A549 (cell line): Measurements from ENCODE around the gene AKAP8.

Experiments
- EP300 ChIP-seq, 2 experiments: fragments of >200 bp; sonication (Bioruptor Twin); formaldehyde crosslinking; IDR thresholded peaks; 2 replicates in 1 of 2; 3 replicates in 1 of 2; pipeline ENCODE4 v1.6.1; 2016 to 2017
- ESRRA ChIP-seq: fragments of 150-350 bp; IDR thresholded peaks from 2 replicates; pipeline ENCODE4 v1.6.1; 2014; ENCODE audit warnings: mild to moderate bottlenecking, low read length, borderline replicate concordance
- FOXS1 ChIP-seq: fragments of 250-450 bp; sonication (Bioruptor Pico); IDR thresholded peaks from 2 replicates; pipeline ENCODE4 v1.5.0; 2020; ENCODE audit warnings: mild to moderate bottlenecking, moderate library complexity
- HDAC2 ChIP-seq: fragments of 200-600 bp; sonication (generic); IDR thresholded peaks from 2 replicates; pipeline ENCODE4 v1.6.1; 2016
- JUN ChIP-seq, 2 experiments: fragments of >200 bp; sonication (Bioruptor Twin); formaldehyde crosslinking; IDR thresholded peaks; 2 replicates in 1 of 2; 3 replicates in 1 of 2; pipeline ENCODE4 v1.6.1; 2016 to 2017
- PHF8 ChIP-seq: fragments of 200-600 bp; sonication (generic); IDR thresholded peaks from 2 replicates; pipeline ENCODE4 v1.6.1; 2016; ENCODE audit warnings: low read depth, mild to moderate bottlenecking, antibody characterized with exemption, moderate library complexity, borderline replicate concordance
- POLR2A ChIP-seq: IDR thresholded peaks from 2 replicates; pipeline ENCODE4 v1.6.1; 2012; ENCODE audit warnings: mild to moderate bottlenecking, low read length
- RAD21 ChIP-seq, 2 experiments: fragments of >200 bp in 1 of 2; sonication (Bioruptor Twin) in 1 of 2; formaldehyde crosslinking in 1 of 2; IDR thresholded peaks in 1 of 2; conservative IDR thresholded peaks in 1 of 2; 2 replicates in 1 of 2; 3 replicates in 1 of 2; pipeline ENCODE4 v1.6.1; 2012 to 2018; ENCODE audit warnings: inconsistent platforms in 1 of 2
- TF ChIP-seq, protein P1 (sequence below): fragments of >200 bp; sonication (Bioruptor Twin); formaldehyde crosslinking; IDR thresholded peaks from 3 replicates; pipeline ENCODE4 v1.5.1; 2016
- TF ChIP-seq, protein P2 (sequence below): fragments of 150-350 bp; IDR thresholded peaks from 2 replicates; pipeline ENCODE4 v1.6.1; 2014; ENCODE audit warnings: low read depth, mild to moderate bottlenecking, low read length
- TF ChIP-seq, protein P3 (sequence below): fragments of 200-600 bp; sonication (generic); IDR thresholded peaks from 2 replicates; pipeline ENCODE4 v1.6.1; 2016; ENCODE audit warnings: antibody characterized with exemption, mild to moderate bottlenecking, moderate library complexity
- TF ChIP-seq, protein P4 (sequence below): IDR thresholded peaks from 2 replicates; pipeline ENCODE4 v1.6.1; 2012
- TF ChIP-seq, protein P5 (sequence below): IDR thresholded peaks from 2 replicates; pipeline ENCODE4 v1.6.1; 2012
- TF ChIP-seq, protein P6 (sequence below): fragments of 250-450 bp; sonication (Bioruptor Pico); IDR thresholded peaks from 2 replicates; pipeline ENCODE4 v1.5.0; 2020; ENCODE audit warnings: low read depth, mild to moderate bottlenecking, moderate library complexity

DNA sequence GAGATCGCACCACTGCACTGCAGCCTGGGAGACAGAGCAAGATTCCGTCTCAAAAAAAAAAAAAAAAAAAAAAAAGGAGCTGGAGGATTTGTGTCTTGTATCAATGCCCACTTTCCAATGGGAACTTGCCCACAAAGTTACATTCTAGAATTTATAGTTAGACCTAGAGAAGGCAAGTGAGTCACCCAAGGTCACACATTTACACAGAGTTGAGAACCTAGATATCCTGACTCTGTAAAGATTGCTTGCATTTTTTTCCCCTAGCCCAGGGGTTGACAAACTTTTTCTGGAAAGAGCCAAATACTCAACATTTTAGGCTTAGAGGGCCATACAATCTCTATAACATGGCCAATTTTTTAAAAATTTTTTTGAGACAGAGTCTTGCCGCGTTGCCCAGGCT, 39.5 kb downstream of the AKAP8 start:
- TF ChIP-seq PHF8 (no peak), EP300 (IDR thresholded peaks at IDR 0.05) (no peak), POLR2A (no peak), JUN (IDR thresholded peaks at IDR 0.05) (no peak), HDAC2 (no peak), RAD21 (conservative IDR thresholded peaks at IDR 0.05 in 1 of 2, IDR thresholded peaks at IDR 0.05 in 1 of 2) (no peak), ESRRA (no peak), FOXS1 (CRISPR knock-in tag) (no peak)
- TF ChIP-seq, protein P1, sequence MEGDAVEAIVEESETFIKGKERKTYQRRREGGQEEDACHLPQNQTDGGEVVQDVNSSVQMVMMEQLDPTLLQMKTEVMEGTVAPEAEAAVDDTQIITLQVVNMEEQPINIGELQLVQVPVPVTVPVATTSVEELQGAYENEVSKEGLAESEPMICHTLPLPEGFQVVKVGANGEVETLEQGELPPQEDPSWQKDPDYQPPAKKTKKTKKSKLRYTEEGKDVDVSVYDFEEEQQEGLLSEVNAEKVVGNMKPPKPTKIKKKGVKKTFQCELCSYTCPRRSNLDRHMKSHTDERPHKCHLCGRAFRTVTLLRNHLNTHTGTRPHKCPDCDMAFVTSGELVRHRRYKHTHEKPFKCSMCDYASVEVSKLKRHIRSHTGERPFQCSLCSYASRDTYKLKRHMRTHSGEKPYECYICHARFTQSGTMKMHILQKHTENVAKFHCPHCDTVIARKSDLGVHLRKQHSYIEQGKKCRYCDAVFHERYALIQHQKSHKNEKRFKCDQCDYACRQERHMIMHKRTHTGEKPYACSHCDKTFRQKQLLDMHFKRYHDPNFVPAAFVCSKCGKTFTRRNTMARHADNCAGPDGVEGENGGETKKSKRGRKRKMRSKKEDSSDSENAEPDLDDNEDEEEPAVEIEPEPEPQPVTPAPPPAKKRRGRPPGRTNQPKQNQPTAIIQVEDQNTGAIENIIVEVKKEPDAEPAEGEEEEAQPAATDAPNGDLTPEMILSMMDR, result no peak
- TF ChIP-seq, protein P2, sequence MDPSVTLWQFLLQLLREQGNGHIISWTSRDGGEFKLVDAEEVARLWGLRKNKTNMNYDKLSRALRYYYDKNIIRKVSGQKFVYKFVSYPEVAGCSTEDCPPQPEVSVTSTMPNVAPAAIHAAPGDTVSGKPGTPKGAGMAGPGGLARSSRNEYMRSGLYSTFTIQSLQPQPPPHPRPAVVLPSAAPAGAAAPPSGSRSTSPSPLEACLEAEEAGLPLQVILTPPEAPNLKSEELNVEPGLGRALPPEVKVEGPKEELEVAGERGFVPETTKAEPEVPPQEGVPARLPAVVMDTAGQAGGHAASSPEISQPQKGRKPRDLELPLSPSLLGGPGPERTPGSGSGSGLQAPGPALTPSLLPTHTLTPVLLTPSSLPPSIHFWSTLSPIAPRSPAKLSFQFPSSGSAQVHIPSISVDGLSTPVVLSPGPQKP, result no peak
- TF ChIP-seq, protein P3, sequence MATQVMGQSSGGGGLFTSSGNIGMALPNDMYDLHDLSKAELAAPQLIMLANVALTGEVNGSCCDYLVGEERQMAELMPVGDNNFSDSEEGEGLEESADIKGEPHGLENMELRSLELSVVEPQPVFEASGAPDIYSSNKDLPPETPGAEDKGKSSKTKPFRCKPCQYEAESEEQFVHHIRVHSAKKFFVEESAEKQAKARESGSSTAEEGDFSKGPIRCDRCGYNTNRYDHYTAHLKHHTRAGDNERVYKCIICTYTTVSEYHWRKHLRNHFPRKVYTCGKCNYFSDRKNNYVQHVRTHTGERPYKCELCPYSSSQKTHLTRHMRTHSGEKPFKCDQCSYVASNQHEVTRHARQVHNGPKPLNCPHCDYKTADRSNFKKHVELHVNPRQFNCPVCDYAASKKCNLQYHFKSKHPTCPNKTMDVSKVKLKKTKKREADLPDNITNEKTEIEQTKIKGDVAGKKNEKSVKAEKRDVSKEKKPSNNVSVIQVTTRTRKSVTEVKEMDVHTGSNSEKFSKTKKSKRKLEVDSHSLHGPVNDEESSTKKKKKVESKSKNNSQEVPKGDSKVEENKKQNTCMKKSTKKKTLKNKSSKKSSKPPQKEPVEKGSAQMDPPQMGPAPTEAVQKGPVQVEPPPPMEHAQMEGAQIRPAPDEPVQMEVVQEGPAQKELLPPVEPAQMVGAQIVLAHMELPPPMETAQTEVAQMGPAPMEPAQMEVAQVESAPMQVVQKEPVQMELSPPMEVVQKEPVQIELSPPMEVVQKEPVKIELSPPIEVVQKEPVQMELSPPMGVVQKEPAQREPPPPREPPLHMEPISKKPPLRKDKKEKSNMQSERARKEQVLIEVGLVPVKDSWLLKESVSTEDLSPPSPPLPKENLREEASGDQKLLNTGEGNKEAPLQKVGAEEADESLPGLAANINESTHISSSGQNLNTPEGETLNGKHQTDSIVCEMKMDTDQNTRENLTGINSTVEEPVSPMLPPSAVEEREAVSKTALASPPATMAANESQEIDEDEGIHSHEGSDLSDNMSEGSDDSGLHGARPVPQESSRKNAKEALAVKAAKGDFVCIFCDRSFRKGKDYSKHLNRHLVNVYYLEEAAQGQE, result no peak
- TF ChIP-seq, protein P4, sequence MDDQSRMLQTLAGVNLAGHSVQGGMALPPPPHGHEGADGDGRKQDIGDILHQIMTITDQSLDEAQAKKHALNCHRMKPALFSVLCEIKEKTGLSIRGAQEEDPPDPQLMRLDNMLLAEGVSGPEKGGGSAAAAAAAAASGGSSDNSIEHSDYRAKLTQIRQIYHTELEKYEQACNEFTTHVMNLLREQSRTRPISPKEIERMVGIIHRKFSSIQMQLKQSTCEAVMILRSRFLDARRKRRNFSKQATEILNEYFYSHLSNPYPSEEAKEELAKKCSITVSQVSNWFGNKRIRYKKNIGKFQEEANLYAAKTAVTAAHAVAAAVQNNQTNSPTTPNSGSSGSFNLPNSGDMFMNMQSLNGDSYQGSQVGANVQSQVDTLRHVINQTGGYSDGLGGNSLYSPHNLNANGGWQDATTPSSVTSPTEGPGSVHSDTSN, result no peak
- TF ChIP-seq, protein P5, sequence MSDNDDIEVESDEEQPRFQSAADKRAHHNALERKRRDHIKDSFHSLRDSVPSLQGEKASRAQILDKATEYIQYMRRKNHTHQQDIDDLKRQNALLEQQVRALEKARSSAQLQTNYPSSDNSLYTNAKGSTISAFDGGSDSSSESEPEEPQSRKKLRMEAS, result no peak
- TF ChIP-seq, protein P6, sequence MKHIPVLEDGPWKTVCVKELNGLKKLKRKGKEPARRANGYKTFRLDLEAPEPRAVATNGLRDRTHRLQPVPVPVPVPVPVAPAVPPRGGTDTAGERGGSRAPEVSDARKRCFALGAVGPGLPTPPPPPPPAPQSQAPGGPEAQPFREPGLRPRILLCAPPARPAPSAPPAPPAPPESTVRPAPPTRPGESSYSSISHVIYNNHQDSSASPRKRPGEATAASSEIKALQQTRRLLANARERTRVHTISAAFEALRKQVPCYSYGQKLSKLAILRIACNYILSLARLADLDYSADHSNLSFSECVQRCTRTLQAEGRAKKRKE (CRISPR knock-in tag), result no peak
